Liver (tissue), 3 donors: Measurements from ENCODE around the gene DLEC1.

Experiments used
- ATF3 ChIP-seq: IDR thresholded peaks from 2 replicates; pipeline ENCODE4 v1.6.1; 2016; ENCODE audit warnings: antibody characterized with exemption
- CTCF ChIP-seq: fragments of 150-350 bp; IDR thresholded peaks from 2 replicates; pipeline ENCODE4 v1.5.1; 2017; ENCODE audit warnings: improper control_type of control experiment, low read depth, low read length; ENCODE audit not compliant: missing input control
- GABPA ChIP-seq, 2 donors: IDR thresholded peaks in 1 of 2; conservative IDR thresholded peaks in 1 of 2; 2 replicates each; pipeline ENCODE4 v1.6.1; 2016; ENCODE audit warnings: antibody characterized with exemption in 2 of 2, mild to moderate bottlenecking in 1 of 2, moderate library complexity in 1 of 2
- MAX ChIP-seq: IDR thresholded peaks from 2 replicates; pipeline ENCODE4 v1.6.1; 2016; ENCODE audit warnings: antibody characterized with exemption
- RAD21 ChIP-seq, 2 donors: IDR thresholded peaks; 2 replicates each; pipeline ENCODE4 v1.6.1; 2016; ENCODE audit warnings: antibody characterized with exemption in 2 of 2, mild to moderate bottlenecking in 2 of 2
- REST ChIP-seq: IDR thresholded peaks from 2 replicates; pipeline ENCODE4 v1.6.1; 2016; ENCODE audit warnings: antibody characterized with exemption, mild to moderate bottlenecking
- RXRA ChIP-seq, 2 donors: IDR thresholded peaks; 2 replicates each; pipeline ENCODE4 v1.6.1; 2017 to 2018; ENCODE audit warnings: antibody characterized with exemption in 2 of 2, mild to moderate bottlenecking in 1 of 2
- TAF1 ChIP-seq: conservative IDR thresholded peaks from 2 replicates; pipeline ENCODE4 v1.6.1; 2016; ENCODE audit warnings: antibody characterized with exemption, mild to moderate bottlenecking
- YY1 ChIP-seq: IDR thresholded peaks from 2 replicates; pipeline ENCODE4 v1.6.1; 2016; ENCODE audit warnings: antibody characterized with exemption, mild to moderate bottlenecking
- ZBTB33 ChIP-seq: IDR thresholded peaks from 2 replicates; pipeline ENCODE4 v1.6.1; 2016; ENCODE audit warnings: antibody characterized with exemption
- donor health status: healthy.
- donor health status: healthy.

- TF ChIP-seq ZBTB33, result no peak
- TF ChIP-seq CTCF, result peak; percentile 9
- peak; percentile 48 for TF ChIP-seq ATF3
- TF ChIP-seq MAX, result peak; percentile 72
- peak; percentile 95 for TF ChIP-seq REST
- peak; percentile 87 for TF ChIP-seq TAF1
- peak; percentile 55 to 60 for TF ChIP-seq RAD21 (IDR thresholded peaks at IDR 0.05)
- peak; percentile 90 for TF ChIP-seq YY1
- TF ChIP-seq RXRA (IDR thresholded peaks at IDR 0.05), result peak; percentile 61 to 73
- peak; percentile 66 to 85 for TF ChIP-seq GABPA (IDR thresholded peaks at IDR 0.05 in 1 of 2, conservative IDR thresholded peaks at IDR 0.05 in 1 of 2)
Measured at GRCh38 chr3:38136777-38137614, 98.0 kb downstream of the DLEC1 start, which contains the start of gene ACAA1.
